MCF 10A (cell line): Measurements from ENCODE around the gene ATPAF1. TPM values are rescaled to one million over a fixed set of nuclear protein-coding genes. Genes with fewer than 3 reads are reported as not detected.

Experiments
- BruUV-seq: library from RNA; stranded (reverse); fragments of 400-500 nt; replicated peaks from 2 replicates; lab custom pipeline; 2021; lab: Mats Ljungman, UMichigan
- CTCF ChIA-PET: fragments of 300-600 bp; sonication (Branson Sonifier 250); formaldehyde crosslinking; extraction: SDS; loops from one replicate; lab custom pipeline; 2021; ENCODE audit warnings: antibody characterized with exemption, inconsistent platforms; lab: Yijun Ruan, JAX
- POLR2A ChIA-PET: fragments of 300-600, 350-650 bp; sonication (Branson Sonifier 250); formaldehyde crosslinking; extraction: SDS; loops from one replicate; lab custom pipeline; 2020; ENCODE audit warnings: antibody characterized with exemption, inconsistent platforms; lab: Yijun Ruan, JAX
- DNase-seq: peaks from one replicate; pipeline ENCODE4 v3.0.0-alpha.2; 2018; ENCODE audit not compliant: unreplicated experiment
- H3K27ac Mint-ChIP-seq: one replicate; pipeline ENCODE4 v1.8.0; 2022; ENCODE audit warnings: mild to moderate bottlenecking, low read depth, mixed read lengths; ENCODE audit not compliant: unreplicated experiment
- H3K27me3 Mint-ChIP-seq: one replicate; pipeline ENCODE4 v1.8.0; 2022; ENCODE audit warnings: mixed read lengths; ENCODE audit not compliant: insufficient read depth, unreplicated experiment
- H3K36me3 Mint-ChIP-seq: one replicate; pipeline ENCODE4 v1.8.0; 2022; ENCODE audit warnings: mild to moderate bottlenecking, moderate library complexity, mixed read lengths; ENCODE audit not compliant: insufficient read depth, unreplicated experiment
- H3K4me1 Mint-ChIP-seq: one replicate; pipeline ENCODE4 v1.8.0; 2022; ENCODE audit warnings: mixed read lengths; ENCODE audit not compliant: insufficient read depth, unreplicated experiment
- H3K4me3 Mint-ChIP-seq: one replicate; pipeline ENCODE4 v1.8.0; 2022; ENCODE audit warnings: mild to moderate bottlenecking, moderate library complexity, mixed read lengths; ENCODE audit not compliant: unreplicated experiment
- H3K9me3 Mint-ChIP-seq: one replicate; pipeline ENCODE4 v1.8.0; 2022; ENCODE audit warnings: mixed read lengths; ENCODE audit not compliant: unreplicated experiment
- intact Hi-C: fragments of 100-400 bp; cut with micrococcal nuclease; formaldehyde crosslinking; loops from 2 replicates; pipeline ENCODE4 v1.14.1; 2022
- total RNA-seq: library from RNA; stranded (reverse); gene quantifications from 2 replicates; pipeline ENCODE4 v1.2.3, GENCODE V29; 2022
- TF ChIP-seq, protein P1 (sequence below): fragments of 200-600 bp; IDR thresholded peaks from one replicate; pipeline ENCODE4 v1.8.0; 2022; ENCODE audit warnings: antibody characterized with exemption, mild to moderate bottlenecking; ENCODE audit not compliant: unreplicated experiment

ATPAF1 gene
- total RNA-seq, 1 experiment from 2014 or later: 43.2 TPM

DNA sequence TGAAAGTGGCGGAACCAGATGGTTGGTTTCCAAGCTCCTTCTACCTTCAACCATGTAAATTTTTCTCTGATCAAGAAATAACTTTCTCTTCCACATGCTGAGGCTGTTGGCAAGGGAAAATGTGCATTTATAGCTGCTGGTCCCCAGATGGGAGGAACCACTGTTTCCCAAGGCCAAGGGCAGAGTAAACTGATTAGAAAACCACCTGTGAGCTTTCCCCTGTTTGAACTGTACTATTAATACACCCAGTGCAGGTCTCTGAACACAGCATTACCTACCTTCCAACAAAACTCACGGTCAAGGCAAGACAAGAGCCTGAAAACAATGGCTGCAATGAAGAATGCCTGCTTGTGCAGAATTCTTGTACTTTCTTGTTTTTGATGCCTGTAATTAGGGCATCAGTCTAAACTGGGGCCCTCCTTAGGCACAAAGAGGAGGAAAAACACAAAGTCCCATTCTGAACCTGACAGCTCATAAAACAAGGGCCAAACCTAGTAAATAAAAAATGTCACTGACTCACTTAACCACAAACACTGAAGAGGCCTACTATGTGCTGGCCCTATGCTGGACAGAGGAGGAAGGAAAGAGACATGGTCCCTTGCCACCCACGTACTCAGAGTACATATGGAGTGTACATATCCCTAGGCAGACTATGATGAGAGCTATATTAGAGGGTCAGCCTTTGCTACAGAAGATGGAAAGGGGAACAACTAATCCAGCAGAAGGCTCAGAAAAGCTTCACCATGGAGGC, 66.7 kb downstream of the ATPAF1 start:
- no peak overlapping the region for H3K4me3 Mint-ChIP-seq
- ChIA-PET CTCF (no interaction called here), POLR2A (interaction anchor here (1.5 to 6.9 kb wide), 3 partner anchors 11 to 16 kb away, joined by 3 to 73 read pairs (median 34); partner anchors contain the start of gene MOB3C)
- DNase-seq: no peak
- no TSS peak for BruUV-seq
- no peak overlapping the region for H3K27ac Mint-ChIP-seq
- TF ChIP-seq, protein P1, sequence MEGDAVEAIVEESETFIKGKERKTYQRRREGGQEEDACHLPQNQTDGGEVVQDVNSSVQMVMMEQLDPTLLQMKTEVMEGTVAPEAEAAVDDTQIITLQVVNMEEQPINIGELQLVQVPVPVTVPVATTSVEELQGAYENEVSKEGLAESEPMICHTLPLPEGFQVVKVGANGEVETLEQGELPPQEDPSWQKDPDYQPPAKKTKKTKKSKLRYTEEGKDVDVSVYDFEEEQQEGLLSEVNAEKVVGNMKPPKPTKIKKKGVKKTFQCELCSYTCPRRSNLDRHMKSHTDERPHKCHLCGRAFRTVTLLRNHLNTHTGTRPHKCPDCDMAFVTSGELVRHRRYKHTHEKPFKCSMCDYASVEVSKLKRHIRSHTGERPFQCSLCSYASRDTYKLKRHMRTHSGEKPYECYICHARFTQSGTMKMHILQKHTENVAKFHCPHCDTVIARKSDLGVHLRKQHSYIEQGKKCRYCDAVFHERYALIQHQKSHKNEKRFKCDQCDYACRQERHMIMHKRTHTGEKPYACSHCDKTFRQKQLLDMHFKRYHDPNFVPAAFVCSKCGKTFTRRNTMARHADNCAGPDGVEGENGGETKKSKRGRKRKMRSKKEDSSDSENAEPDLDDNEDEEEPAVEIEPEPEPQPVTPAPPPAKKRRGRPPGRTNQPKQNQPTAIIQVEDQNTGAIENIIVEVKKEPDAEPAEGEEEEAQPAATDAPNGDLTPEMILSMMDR: no peak
- no peaks in the 10 kb centered on the region for H3K27me3 Mint-ChIP-seq
- H3K36me3 Mint-ChIP-seq: no peaks in the 10 kb centered on the region
- peaks cover 17% of the 10 kb centered on the region for H3K4me1 Mint-ChIP-seq
- intact Hi-C loops: no loop called here
- H3K9me3 Mint-ChIP-seq: no peaks in the 10 kb centered on the region

DNA sequence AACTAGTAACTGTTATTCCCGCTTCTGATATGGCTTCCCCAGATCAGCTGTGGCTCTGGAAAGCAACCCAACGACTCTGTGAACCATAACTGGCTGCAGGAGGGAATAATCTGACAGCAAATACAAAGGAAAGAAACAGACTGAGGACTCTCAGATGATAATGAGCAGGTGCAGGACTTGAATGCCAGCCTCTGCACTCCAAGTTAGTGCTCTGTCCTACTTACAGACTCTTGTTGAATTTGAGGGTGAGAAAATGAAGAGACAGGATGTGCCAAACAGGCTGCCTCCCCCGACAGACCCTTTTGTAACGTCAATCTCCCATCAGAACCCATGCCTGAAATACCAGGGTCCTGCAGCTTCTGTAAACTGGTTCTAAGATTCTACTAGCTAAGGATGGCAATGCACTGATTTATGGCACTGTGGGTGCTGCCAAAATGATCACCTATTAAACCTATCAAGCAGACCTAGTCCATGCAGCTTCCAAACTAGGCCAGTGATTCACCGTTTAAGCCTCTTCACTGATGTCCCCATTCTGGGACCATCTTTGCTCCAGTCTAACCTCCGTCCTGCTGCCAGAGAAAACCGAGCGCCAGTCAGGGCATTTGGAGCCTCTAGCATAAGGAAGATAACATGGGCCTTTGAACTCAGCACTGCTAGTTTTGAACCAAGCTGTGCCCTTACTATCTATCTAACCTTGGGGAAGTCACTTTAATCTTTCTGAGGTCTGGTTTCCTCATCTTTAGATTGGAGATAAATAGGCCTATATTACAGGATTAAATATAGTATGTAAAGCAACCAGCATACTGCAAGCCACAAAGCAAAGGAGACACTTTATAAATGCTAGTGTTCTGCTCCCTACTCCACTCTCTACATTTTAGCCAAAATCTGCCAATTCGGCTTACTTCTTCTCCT, 68.8 kb downstream of the ATPAF1 start:
- Mint-ChIP-seq H3K4me1 (peaks cover 20% of the 10 kb centered on the region), H3K27me3 (no peaks in the 10 kb centered on the region), H3K27ac (no peak overlapping the region), H3K4me3 (no peak overlapping the region), H3K9me3 (no peaks in the 10 kb centered on the region), H3K36me3 (no peaks in the 10 kb centered on the region)
- ChIA-PET CTCF (no interaction called here), POLR2A (interaction anchor here (1.1 kb wide), 1 partner anchor 13 kb away, joined by 4 read pairs; no protein-coding TSS in a partner anchor)
- BruUV-seq: no TSS peak
- intact Hi-C loops: no loop called here
- no peak for DNase-seq
- TF ChIP-seq, protein P1: no peak

- Mint-ChIP-seq H3K27me3 (no peaks in the 10 kb centered on the region), H3K9me3 (no peaks in the 10 kb centered on the region), H3K4me1 (peaks cover 18% of the 10 kb centered on the region), H3K4me3 (no peak overlapping the region), H3K27ac (no peak overlapping the region), H3K36me3 (peaks cover 24% of the 10 kb centered on the region)
- CTCF ChIA-PET: interaction anchor here (0.7 kb wide), 1 partner anchor 99 kb away, joined by 3 read pairs; no protein-coding TSS in a partner anchor
- no TSS peak for BruUV-seq
- TF ChIP-seq, protein P1: no peak
- DNase-seq: no peak
- intact Hi-C loops: no loop called here
- POLR2A ChIA-PET: interaction anchor here (1.1 kb wide), 1 partner anchor 20 kb away, joined by 3 read pairs; no protein-coding TSS in a partner anchor
These were observed 71.3 kb downstream of the ATPAF1 start for GRCh38 chr1:46596846-46597245.
